Activated CD4-positive, alpha-beta memory T cell treated with anti-CD3 and anti-CD28 coated beads for 36 hours (primary cell): ENCODE data around the gene CYSTM1. TPM values are rescaled to one million over a fixed set of nuclear protein-coding genes. Genes with fewer than 3 reads are reported as not detected.
A peak's percentile ranks its signal among the peaks of the same experiment; 100 is the strongest.

Experiments used
- CTCF ChIA-PET: fragments of 350-600 bp; sonication (Branson Sonifier 250); formaldehyde crosslinking; loops from one replicate; lab custom pipeline; 2021; ENCODE audit warnings: antibody characterized with exemption, inconsistent platforms; lab: Charles Lee
- POLR2A ChIA-PET: fragments of 350-600 bp; sonication (Branson Sonifier 250); formaldehyde crosslinking; loops from one replicate; lab custom pipeline; 2021; ENCODE audit warnings: antibody characterized with exemption; lab: Charles Lee
- DNase-seq: peaks from one replicate; pipeline ENCODE4 v3.0.0-alpha.2; 2020
- H3K27ac Mint-ChIP-seq: one replicate; pipeline ENCODE4 v1.8.0; 2021; ENCODE audit warnings: mixed read lengths
- H3K27me3 Mint-ChIP-seq: one replicate; pipeline ENCODE4 v1.8.0; 2021; ENCODE audit warnings: mixed read lengths
- H3K36me3 Mint-ChIP-seq: one replicate; pipeline ENCODE4 v1.8.0; 2021; ENCODE audit warnings: mixed read lengths
- H3K4me1 Mint-ChIP-seq: one replicate; pipeline ENCODE4 v1.8.0; 2021; ENCODE audit warnings: low read depth, mixed read lengths
- H3K4me3 Mint-ChIP-seq: one replicate; pipeline ENCODE4 v1.8.0; 2021; ENCODE audit warnings: mild to moderate bottlenecking, mixed read lengths
- H3K9me3 Mint-ChIP-seq: one replicate; pipeline ENCODE4 v1.8.0; 2021; ENCODE audit warnings: mixed read lengths
- intact Hi-C: fragments of 100-400 bp; cut with micrococcal nuclease; formaldehyde crosslinking; loops from one replicate; pipeline ENCODE4 v1.15.1; 2023
- total RNA-seq, 2 experiments: library from RNA; stranded (reverse); gene quantifications; one replicate each; pipeline ENCODE4 v1.2.3, GENCODE V29; 2021

The CYSTM1 gene
- total RNA-seq, 2 experiments from 2014 or later: 25.2 to 26.5 TPM

- H3K4me3 Mint-ChIP-seq: no peak overlapping the region
- H3K36me3 Mint-ChIP-seq: peaks cover 7% of the 10 kb centered on the region
- intact Hi-C loops: loop anchor here (2.0 to 5.0 kb wide), 3 partner anchors 16 to 312 kb away; partner anchors contain the start of genes APBB3, HBEGF and SLC35A4
- ChIA-PET POLR2A (no interaction called here), CTCF (interaction anchor here (0.6 to 8.2 kb wide), 6 partner anchors 9 to 113 kb away, joined by 3 to 89 read pairs (median 20); partner anchors contain the start of gene HBEGF)
- H3K27ac Mint-ChIP-seq: peak overlapping the region; percentile 3
- H3K9me3 Mint-ChIP-seq: no peaks in the 10 kb centered on the region
- DNase-seq: no peak
- H3K4me1 Mint-ChIP-seq: peaks cover 45% of the 10 kb centered on the region
- H3K27me3 Mint-ChIP-seq: no peaks in the 10 kb centered on the region
These were observed 75.4 kb downstream of the CYSTM1 start for GRCh38 chr5:140250386-140250785.

- CTCF ChIA-PET: interaction anchor here (0.7 to 8.2 kb wide), 7 partner anchors 10 to 104 kb away, joined by 3 to 89 read pairs (median 6); partner anchors contain the start of gene HBEGF
- H3K27me3 Mint-ChIP-seq: no peaks in the 10 kb centered on the region
- peaks cover 41% of the 10 kb centered on the region for H3K4me1 Mint-ChIP-seq
- peak; percentile 90 for DNase-seq
- no peak overlapping the region for H3K4me3 Mint-ChIP-seq
- H3K27ac Mint-ChIP-seq: peak overlapping the region; percentile 73
- intact Hi-C loops: loop anchor here (1.0 to 5.0 kb wide), 5 partner anchors 8 to 311 kb away; partner anchors contain the start of genes APBB3, HBEGF, PFDN1 and SLC35A4
- POLR2A ChIA-PET: interaction anchor here (0.6 to 1.8 kb wide), 3 partner anchors 10 to 115 kb away, joined by 3 to 7 read pairs (median 4); no protein-coding TSS in a partner anchor
- H3K9me3 Mint-ChIP-seq: no peaks in the 10 kb centered on the region
- peaks cover 7% of the 10 kb centered on the region for H3K36me3 Mint-ChIP-seq
These were observed 76.6 kb downstream of the CYSTM1 start for GRCh38 chr5:140251527-140251973.

GRCh38 chr5:140252470-140253126, 77.6 kb downstream of the CYSTM1 start:
- no peak for DNase-seq
- Mint-ChIP-seq H3K9me3 (no peaks in the 10 kb centered on the region), H3K27ac (peak overlapping the region; percentile 73), H3K36me3 (peaks cover 8% of the 10 kb centered on the region), H3K27me3 (no peaks in the 10 kb centered on the region), H3K4me1 (peaks cover 41% of the 10 kb centered on the region), H3K4me3 (no peak overlapping the region)
- ChIA-PET CTCF (interaction anchor here (0.7 to 8.2 kb wide), 8 partner anchors 9 to 114 kb away, joined by 3 to 89 read pairs (median 6); partner anchors contain the start of gene HBEGF), POLR2A (interaction anchor here (0.8 to 1.8 kb wide), 2 partner anchors 9 to 92 kb away, joined by 3 to 7 read pairs; no protein-coding TSS in a partner anchor)
- intact Hi-C loops: loop anchor here (5.0 kb wide), 1 partner anchor 310 kb away; the partner anchor contains the start of genes APBB3 and SLC35A4

- DNase-seq: no peak
- Mint-ChIP-seq H3K9me3 (no peaks in the 10 kb centered on the region), H3K27ac (no peak overlapping the region), H3K27me3 (no peaks in the 10 kb centered on the region), H3K4me3 (no peak overlapping the region), H3K4me1 (peaks cover 54% of the 10 kb centered on the region), H3K36me3 (peaks cover 19% of the 10 kb centered on the region)
- ChIA-PET CTCF (interaction anchor here (1.7 to 8.2 kb wide), 3 partner anchors 12 to 98 kb away, joined by 7 to 89 read pairs (median 35); partner anchors contain the start of gene HBEGF), POLR2A (no interaction called here)
- intact Hi-C loops: loop anchor here (5.0 kb wide), 1 partner anchor 308 kb away; the partner anchor contains the start of genes APBB3 and SLC35A4
These were observed 79.0 kb downstream of the CYSTM1 start for GRCh38 chr5:140253985-140254384.

GRCh38 chr5:140255460-140256157, 80.6 kb downstream of the CYSTM1 start:
- ChIA-PET CTCF (interaction anchor here (3.4 to 8.2 kb wide), 2 partner anchors 14 to 96 kb away, joined by 21 to 89 read pairs; no protein-coding TSS in a partner anchor), POLR2A (no interaction called here)
- H3K27me3 Mint-ChIP-seq: no peaks in the 10 kb centered on the region
- intact Hi-C loops: no loop called here
- no peaks in the 10 kb centered on the region for H3K9me3 Mint-ChIP-seq
- H3K4me3 Mint-ChIP-seq: no peak overlapping the region
- H3K36me3 Mint-ChIP-seq: peaks cover 28% of the 10 kb centered on the region
- H3K4me1 Mint-ChIP-seq: peaks cover 57% of the 10 kb centered on the region
- DNase-seq: peak; percentile 40
- H3K27ac Mint-ChIP-seq: no peak overlapping the region

DNA sequence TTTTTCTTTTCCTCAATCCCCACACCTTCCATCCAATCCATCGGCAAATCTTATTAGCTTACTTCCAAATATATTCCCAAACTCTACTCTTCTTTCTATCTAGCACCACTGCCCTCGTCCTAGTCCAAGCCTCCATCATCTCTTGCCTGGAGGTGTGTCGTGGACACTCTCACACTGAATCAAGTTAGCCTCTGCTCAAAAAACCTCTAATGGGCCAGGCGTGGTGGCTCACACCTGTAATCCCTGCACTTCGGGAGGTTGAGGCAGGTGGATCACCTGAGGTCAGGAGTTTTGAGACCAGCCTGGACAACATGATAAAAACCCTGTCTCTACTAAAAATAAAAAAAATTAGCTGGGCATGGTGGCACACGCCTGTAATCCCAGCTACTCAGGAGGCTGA, 81.7 kb downstream of the CYSTM1 start:
- Mint-ChIP-seq H3K27ac (no peak overlapping the region), H3K36me3 (peaks cover 26% of the 10 kb centered on the region), H3K4me1 (peaks cover 57% of the 10 kb centered on the region), H3K4me3 (no peak overlapping the region), H3K9me3 (no peaks in the 10 kb centered on the region), H3K27me3 (no peaks in the 10 kb centered on the region)
- DNase-seq: no peak
- ChIA-PET POLR2A (no interaction called here), CTCF (interaction anchor here (3.4 to 8.2 kb wide), 2 partner anchors 15 to 95 kb away, joined by 21 to 89 read pairs; no protein-coding TSS in a partner anchor)
- intact Hi-C loops: no loop called here

DNA sequence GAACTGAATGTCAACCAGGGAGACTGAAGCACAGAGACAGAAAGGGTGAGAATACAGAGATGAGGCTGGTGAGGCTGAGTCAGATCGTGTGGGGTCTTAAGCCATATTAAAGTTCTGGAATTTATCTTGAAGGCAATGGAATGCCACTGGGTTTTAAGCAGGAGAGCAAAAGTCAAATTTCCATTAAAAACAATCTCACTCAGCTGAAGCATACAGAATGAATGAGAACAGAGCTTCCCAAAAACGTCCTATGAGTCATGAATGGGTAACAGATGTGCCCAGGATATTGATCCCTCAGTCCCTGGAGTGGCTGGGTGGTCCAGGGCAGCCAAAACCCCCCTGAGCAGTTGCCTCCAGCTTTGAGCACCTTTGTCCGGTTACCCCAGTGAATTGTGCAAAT, 83.0 kb downstream of the CYSTM1 start:
- no peaks in the 10 kb centered on the region for H3K9me3 Mint-ChIP-seq
- CTCF ChIA-PET: interaction anchor here (3.4 to 8.2 kb wide), 2 partner anchors 16 to 94 kb away, joined by 21 to 89 read pairs; no protein-coding TSS in a partner anchor
- DNase-seq: no peak
- H3K4me3 Mint-ChIP-seq: no peak overlapping the region
- H3K36me3 Mint-ChIP-seq: peaks cover 27% of the 10 kb centered on the region
- POLR2A ChIA-PET: no interaction called here
- no peaks in the 10 kb centered on the region for H3K27me3 Mint-ChIP-seq
- intact Hi-C loops: no loop called here
- H3K27ac Mint-ChIP-seq: no peak overlapping the region
- peaks cover 50% of the 10 kb centered on the region for H3K4me1 Mint-ChIP-seq

- no peak for DNase-seq
- H3K4me1 Mint-ChIP-seq: peaks cover 45% of the 10 kb centered on the region
- ChIA-PET POLR2A (no interaction called here), CTCF (no interaction called here)
- peak overlapping the region; percentile 78 for H3K27ac Mint-ChIP-seq
- H3K27me3 Mint-ChIP-seq: no peaks in the 10 kb centered on the region
- H3K4me3 Mint-ChIP-seq: no peak overlapping the region
- intact Hi-C loops: loop anchor here (1.0 kb wide), 1 partner anchor 8 kb away; no protein-coding TSS in a partner anchor
- peaks cover 27% of the 10 kb centered on the region for H3K36me3 Mint-ChIP-seq
- H3K9me3 Mint-ChIP-seq: no peaks in the 10 kb centered on the region
These were observed 83.9 kb downstream of the CYSTM1 start for GRCh38 chr5:140258873-140259272.

DNA sequence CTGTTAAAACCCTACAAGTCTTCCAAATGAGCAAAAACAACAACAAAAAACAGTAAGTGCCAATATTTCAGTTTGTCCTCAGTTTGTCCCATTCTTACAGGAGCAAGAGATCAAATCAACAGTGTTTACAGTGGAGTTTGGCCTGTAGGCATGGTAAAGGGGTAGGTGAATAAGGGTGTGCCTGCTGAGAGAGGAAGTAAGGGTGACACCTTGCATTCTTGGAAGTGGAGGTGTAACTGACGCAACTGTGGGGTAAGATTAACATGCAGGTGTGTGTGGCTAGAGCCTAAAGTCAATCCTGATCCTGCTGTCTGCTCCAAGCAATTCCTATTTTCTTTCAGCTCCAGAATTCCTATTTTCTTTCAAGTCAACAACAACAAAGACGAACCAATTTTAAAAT, 84.5 kb downstream of the CYSTM1 start:
- no peak for DNase-seq
- no peaks in the 10 kb centered on the region for H3K9me3 Mint-ChIP-seq
- CTCF ChIA-PET: interaction anchor here (1.4 kb wide), 1 partner anchor 15 kb away, joined by 8 read pairs; no protein-coding TSS in a partner anchor
- peaks cover 27% of the 10 kb centered on the region for H3K36me3 Mint-ChIP-seq
- peaks cover 45% of the 10 kb centered on the region for H3K4me1 Mint-ChIP-seq
- POLR2A ChIA-PET: no interaction called here
- peak overlapping the region; percentile 78 for H3K27ac Mint-ChIP-seq
- intact Hi-C loops: loop anchor here (1.0 kb wide), 1 partner anchor 8 kb away; no protein-coding TSS in a partner anchor
- H3K4me3 Mint-ChIP-seq: no peak overlapping the region
- no peaks in the 10 kb centered on the region for H3K27me3 Mint-ChIP-seq

DNA sequence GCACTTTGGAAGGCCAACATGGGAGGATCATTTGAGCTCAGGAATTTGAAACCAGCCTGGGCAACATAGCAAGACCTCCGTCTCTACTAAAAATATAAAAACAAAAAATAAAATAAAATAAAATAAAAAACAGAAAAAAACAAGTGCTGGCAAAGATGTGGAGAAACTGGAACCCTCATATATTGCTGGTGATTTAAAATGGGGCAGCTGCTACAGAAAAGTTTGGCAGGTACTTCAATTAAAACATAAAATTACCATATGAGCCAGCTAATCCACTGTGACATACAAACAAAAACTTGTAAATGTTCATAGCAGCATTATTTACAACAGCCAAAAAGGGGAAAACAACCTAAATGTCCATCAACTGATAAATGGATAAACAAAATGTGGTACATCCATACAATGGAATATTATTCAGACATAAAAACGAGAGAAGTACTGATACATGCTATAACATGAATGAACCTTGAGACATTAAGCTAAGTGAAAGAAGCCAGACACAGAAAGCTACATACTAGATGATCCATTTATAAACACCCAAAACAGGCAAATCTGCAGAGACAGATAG, 85.2 kb downstream of the CYSTM1 start:
- H3K9me3 Mint-ChIP-seq: no peaks in the 10 kb centered on the region
- intact Hi-C loops: no loop called here
- ChIA-PET POLR2A (no interaction called here), CTCF (interaction anchor here (0.9 to 3.6 kb wide), 4 partner anchors 10 to 103 kb away, joined by 3 to 22 read pairs (median 6); no protein-coding TSS in a partner anchor)
- no peaks in the 10 kb centered on the region for H3K27me3 Mint-ChIP-seq
- H3K4me3 Mint-ChIP-seq: no peak overlapping the region
- H3K4me1 Mint-ChIP-seq: peaks cover 48% of the 10 kb centered on the region
- H3K27ac Mint-ChIP-seq: peak overlapping the region; percentile 78
- peaks cover 27% of the 10 kb centered on the region for H3K36me3 Mint-ChIP-seq
- no peak for DNase-seq
